ENCODE data around the gene CRTC3.

- TF ChIP-seq, protein P1, sequence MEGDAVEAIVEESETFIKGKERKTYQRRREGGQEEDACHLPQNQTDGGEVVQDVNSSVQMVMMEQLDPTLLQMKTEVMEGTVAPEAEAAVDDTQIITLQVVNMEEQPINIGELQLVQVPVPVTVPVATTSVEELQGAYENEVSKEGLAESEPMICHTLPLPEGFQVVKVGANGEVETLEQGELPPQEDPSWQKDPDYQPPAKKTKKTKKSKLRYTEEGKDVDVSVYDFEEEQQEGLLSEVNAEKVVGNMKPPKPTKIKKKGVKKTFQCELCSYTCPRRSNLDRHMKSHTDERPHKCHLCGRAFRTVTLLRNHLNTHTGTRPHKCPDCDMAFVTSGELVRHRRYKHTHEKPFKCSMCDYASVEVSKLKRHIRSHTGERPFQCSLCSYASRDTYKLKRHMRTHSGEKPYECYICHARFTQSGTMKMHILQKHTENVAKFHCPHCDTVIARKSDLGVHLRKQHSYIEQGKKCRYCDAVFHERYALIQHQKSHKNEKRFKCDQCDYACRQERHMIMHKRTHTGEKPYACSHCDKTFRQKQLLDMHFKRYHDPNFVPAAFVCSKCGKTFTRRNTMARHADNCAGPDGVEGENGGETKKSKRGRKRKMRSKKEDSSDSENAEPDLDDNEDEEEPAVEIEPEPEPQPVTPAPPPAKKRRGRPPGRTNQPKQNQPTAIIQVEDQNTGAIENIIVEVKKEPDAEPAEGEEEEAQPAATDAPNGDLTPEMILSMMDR (conservative IDR thresholded peaks at IDR 0.05; ENCODE audit: low read depth, low read length) = no peak
- TF ChIP-seq EZH2 (IDR thresholded peaks at IDR 0.05; ENCODE audit: borderline replicate concordance, low read depth, low read length, poor library complexity, severe bottlenecking) = no peak
Observed at GRCh38 chr15:90580946-90581345, 51.2 kb downstream of the CRTC3 start.

All from A673 (cell line).